ENCODE data around the gene USP47. TPM values are rescaled to one million over a fixed set of nuclear protein-coding genes. Genes with fewer than 3 reads are reported as not detected.

The USP47 gene
- polyA plus RNA-seq, 1 donor from 2014 or later, result 92.6 TPM

- Histone ChIP-seq H3K9me3 (ENCODE audit: low read length) (no peaks in the 10 kb centered on the region), H3F3A (ENCODE audit: insufficient read depth, low read length, poor library complexity, severe bottlenecking) (no peaks in the 10 kb centered on the region), H3K9me2 (ENCODE audit: insufficient read depth, low read length) (no peaks in the 10 kb centered on the region), H3K79me2 (replicated peaks; ENCODE audit: insufficient read depth, low read length) (no peaks in the 10 kb centered on the region), H3K27me3 (ENCODE audit: insufficient read depth, low read depth, low read length) (no peaks in the 10 kb centered on the region), H3K4me3 (ENCODE audit: low read length) (no peak overlapping the region), H4K20me1 (ENCODE audit: insufficient read depth) (no peaks in the 10 kb centered on the region), H3K36me3 (ENCODE audit: insufficient read depth, low read length) (no peaks in the 10 kb centered on the region), H2AFZ (ENCODE audit: low read depth, low read length) (no peak overlapping the region), H3K4me2 (ENCODE audit: low read length) (no peak overlapping the region), H3K27ac (ENCODE audit: low read length) (no peak overlapping the region), H3K9ac (ENCODE audit: low read length) (no peak overlapping the region)
- TF ChIP-seq, protein P1, sequence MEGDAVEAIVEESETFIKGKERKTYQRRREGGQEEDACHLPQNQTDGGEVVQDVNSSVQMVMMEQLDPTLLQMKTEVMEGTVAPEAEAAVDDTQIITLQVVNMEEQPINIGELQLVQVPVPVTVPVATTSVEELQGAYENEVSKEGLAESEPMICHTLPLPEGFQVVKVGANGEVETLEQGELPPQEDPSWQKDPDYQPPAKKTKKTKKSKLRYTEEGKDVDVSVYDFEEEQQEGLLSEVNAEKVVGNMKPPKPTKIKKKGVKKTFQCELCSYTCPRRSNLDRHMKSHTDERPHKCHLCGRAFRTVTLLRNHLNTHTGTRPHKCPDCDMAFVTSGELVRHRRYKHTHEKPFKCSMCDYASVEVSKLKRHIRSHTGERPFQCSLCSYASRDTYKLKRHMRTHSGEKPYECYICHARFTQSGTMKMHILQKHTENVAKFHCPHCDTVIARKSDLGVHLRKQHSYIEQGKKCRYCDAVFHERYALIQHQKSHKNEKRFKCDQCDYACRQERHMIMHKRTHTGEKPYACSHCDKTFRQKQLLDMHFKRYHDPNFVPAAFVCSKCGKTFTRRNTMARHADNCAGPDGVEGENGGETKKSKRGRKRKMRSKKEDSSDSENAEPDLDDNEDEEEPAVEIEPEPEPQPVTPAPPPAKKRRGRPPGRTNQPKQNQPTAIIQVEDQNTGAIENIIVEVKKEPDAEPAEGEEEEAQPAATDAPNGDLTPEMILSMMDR (IDR thresholded peaks at IDR 0.05; ENCODE audit: poor library complexity, severe bottlenecking), result no peak
- TF ChIP-seq, protein P2, sequence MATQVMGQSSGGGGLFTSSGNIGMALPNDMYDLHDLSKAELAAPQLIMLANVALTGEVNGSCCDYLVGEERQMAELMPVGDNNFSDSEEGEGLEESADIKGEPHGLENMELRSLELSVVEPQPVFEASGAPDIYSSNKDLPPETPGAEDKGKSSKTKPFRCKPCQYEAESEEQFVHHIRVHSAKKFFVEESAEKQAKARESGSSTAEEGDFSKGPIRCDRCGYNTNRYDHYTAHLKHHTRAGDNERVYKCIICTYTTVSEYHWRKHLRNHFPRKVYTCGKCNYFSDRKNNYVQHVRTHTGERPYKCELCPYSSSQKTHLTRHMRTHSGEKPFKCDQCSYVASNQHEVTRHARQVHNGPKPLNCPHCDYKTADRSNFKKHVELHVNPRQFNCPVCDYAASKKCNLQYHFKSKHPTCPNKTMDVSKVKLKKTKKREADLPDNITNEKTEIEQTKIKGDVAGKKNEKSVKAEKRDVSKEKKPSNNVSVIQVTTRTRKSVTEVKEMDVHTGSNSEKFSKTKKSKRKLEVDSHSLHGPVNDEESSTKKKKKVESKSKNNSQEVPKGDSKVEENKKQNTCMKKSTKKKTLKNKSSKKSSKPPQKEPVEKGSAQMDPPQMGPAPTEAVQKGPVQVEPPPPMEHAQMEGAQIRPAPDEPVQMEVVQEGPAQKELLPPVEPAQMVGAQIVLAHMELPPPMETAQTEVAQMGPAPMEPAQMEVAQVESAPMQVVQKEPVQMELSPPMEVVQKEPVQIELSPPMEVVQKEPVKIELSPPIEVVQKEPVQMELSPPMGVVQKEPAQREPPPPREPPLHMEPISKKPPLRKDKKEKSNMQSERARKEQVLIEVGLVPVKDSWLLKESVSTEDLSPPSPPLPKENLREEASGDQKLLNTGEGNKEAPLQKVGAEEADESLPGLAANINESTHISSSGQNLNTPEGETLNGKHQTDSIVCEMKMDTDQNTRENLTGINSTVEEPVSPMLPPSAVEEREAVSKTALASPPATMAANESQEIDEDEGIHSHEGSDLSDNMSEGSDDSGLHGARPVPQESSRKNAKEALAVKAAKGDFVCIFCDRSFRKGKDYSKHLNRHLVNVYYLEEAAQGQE (IDR thresholded peaks at IDR 0.05; ENCODE audit: borderline replicate concordance), result no peak
- no peak for TF ChIP-seq RAD21 (conservative IDR thresholded peaks at IDR 0.05)
- no peak for TF ChIP-seq TAF1 (IDR thresholded peaks at IDR 0.05; ENCODE audit: low read depth)
- TF ChIP-seq EP300 (conservative IDR thresholded peaks at IDR 0.05; ENCODE audit: poor library complexity, severe bottlenecking), result no peak
- TF ChIP-seq POLR2AphosphoS5 (IDR thresholded peaks at IDR 0.05), result no peak
- TF ChIP-seq EZH2 (IDR thresholded peaks at IDR 0.05; ENCODE audit: borderline replicate concordance, insufficient read depth, low read length, poor library complexity, severe bottlenecking), result no peak
- no peak for TF ChIP-seq SMC3 (conservative IDR thresholded peaks at IDR 0.05; ENCODE audit: poor library complexity)
- no peak for TF ChIP-seq MXI1 (conservative IDR thresholded peaks at IDR 0.05; ENCODE audit: poor library complexity, severe bottlenecking)
These were observed 23.1 kb upstream of the USP47 start for GRCh38 chr11:11818529-11819121.

DNA sequence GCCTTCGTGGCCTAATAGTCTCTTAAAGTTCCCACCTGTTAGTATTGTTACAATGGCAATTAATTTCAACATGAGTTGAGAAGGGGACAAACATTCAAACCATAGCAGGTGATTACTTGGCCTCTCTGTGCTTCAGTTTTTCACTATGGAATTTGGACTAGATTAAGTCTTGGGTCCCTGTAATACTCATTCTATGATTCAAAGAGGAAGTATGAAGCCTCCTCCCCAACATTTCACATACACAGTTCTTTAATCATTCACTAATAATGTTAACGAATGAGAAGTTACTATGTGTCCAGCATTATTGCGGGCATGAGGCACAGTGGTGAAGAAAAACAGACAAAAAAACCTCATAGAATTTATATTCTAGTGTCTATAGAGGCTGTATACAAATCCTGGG is 19.9 kb upstream of the USP47 start:
- Histone ChIP-seq H4K20me1 (ENCODE audit: insufficient read depth) (no peaks in the 10 kb centered on the region), H3K79me2 (replicated peaks; ENCODE audit: insufficient read depth, low read length) (no peaks in the 10 kb centered on the region), H3K9me3 (ENCODE audit: low read length) (no peaks in the 10 kb centered on the region), H3K27ac (ENCODE audit: low read length) (no peak overlapping the region), H3K4me2 (ENCODE audit: low read length) (no peak overlapping the region), H3K36me3 (ENCODE audit: insufficient read depth, low read length) (no peaks in the 10 kb centered on the region), H3K4me3 (ENCODE audit: low read length) (no peak overlapping the region), H2AFZ (ENCODE audit: low read depth, low read length) (no peak overlapping the region), H3K9ac (ENCODE audit: low read length) (no peak overlapping the region), H3K9me2 (ENCODE audit: insufficient read depth, low read length) (no peaks in the 10 kb centered on the region), H3F3A (ENCODE audit: insufficient read depth, low read length, poor library complexity, severe bottlenecking) (no peaks in the 10 kb centered on the region), H3K27me3 (ENCODE audit: insufficient read depth, low read depth, low read length) (no peaks in the 10 kb centered on the region)
- no peak for TF ChIP-seq RAD21 (conservative IDR thresholded peaks at IDR 0.05)
- TF ChIP-seq, protein P2 (IDR thresholded peaks at IDR 0.05; ENCODE audit: borderline replicate concordance), result no peak
- TF ChIP-seq SMC3 (conservative IDR thresholded peaks at IDR 0.05; ENCODE audit: poor library complexity), result no peak
- no peak for TF ChIP-seq EZH2 (IDR thresholded peaks at IDR 0.05; ENCODE audit: borderline replicate concordance, insufficient read depth, low read length, poor library complexity, severe bottlenecking)
- TF ChIP-seq POLR2AphosphoS5 (IDR thresholded peaks at IDR 0.05), result no peak
- no peak for TF ChIP-seq MXI1 (conservative IDR thresholded peaks at IDR 0.05; ENCODE audit: poor library complexity, severe bottlenecking)
- no peak for TF ChIP-seq TAF1 (IDR thresholded peaks at IDR 0.05; ENCODE audit: low read depth)
- no peak for TF ChIP-seq EP300 (conservative IDR thresholded peaks at IDR 0.05; ENCODE audit: poor library complexity, severe bottlenecking)
- TF ChIP-seq, protein P1 (IDR thresholded peaks at IDR 0.05; ENCODE audit: poor library complexity, severe bottlenecking), result no peak
